ENCODE results near the gene ANKRD30B.
"Not testable (repeated sequence)": the region's sequence is repeated elsewhere in the genome, so short reads cannot be mapped to it uniquely, and the experiment has no call there.

ANKRD30B gene

GRCh38 chr18:14855634-14856033 is 107.7 kb downstream of the ANKRD30B start:
- not testable (repeated sequence) for DNase-seq

GRCh38 chr18:14856256-14856655 is 108.3 kb downstream of the ANKRD30B start:
- DNase-seq = not testable (repeated sequence)

- not testable (repeated sequence) for DNase-seq
Observed at GRCh38 chr18:14858514-14858913, 110.5 kb downstream of the ANKRD30B start.

- DNase-seq = not testable (repeated sequence)
Observed at GRCh38 chr18:14859995-14860394, 112.0 kb downstream of the ANKRD30B start.

GRCh38 chr18:14866426-14866825 is 118.5 kb downstream of the ANKRD30B start:
- DNase-seq = not testable (repeated sequence)

- DNase-seq = not testable (repeated sequence)
Observed at GRCh38 chr18:14867988-14868387, 120.0 kb downstream of the ANKRD30B start.

- DNase-seq = not testable (repeated sequence)
Observed at GRCh38 chr18:14868825-14869224, 120.9 kb downstream of the ANKRD30B start.

- DNase-seq = not testable (repeated sequence)
Observed at GRCh38 chr18:14878826-14879225, 130.9 kb downstream of the ANKRD30B start.

- no peak for DNase-seq
Observed at GRCh38 chr18:14900435-14900834, 152.5 kb downstream of the ANKRD30B start.
